ENCODE results near the gene KPNA3.
"Not testable (repeated sequence)": the region's sequence is repeated elsewhere in the genome, so short reads cannot be mapped to it uniquely, and the experiment has no call there.

KPNA3 gene

DNA sequence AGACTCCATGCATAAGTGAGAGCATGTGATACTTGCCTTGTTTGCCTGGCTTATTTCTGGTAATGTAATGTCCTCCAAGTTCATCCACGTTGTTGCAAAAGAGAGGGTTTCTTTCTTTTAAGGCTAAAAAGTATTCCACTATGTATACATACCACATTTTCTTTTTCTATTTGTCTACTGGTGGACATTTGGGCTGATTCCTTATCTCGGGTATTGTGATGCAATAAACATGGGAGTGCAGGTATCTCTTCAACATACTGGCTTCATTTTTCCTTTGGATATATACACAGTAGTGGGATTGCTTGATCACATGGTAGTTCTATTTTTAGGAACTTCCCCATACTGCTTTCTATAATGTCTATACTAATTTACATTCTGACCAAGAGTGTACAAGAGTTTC lies 51.6 kb downstream of the KPNA3 start:
- no peak for DNase-seq

DNA sequence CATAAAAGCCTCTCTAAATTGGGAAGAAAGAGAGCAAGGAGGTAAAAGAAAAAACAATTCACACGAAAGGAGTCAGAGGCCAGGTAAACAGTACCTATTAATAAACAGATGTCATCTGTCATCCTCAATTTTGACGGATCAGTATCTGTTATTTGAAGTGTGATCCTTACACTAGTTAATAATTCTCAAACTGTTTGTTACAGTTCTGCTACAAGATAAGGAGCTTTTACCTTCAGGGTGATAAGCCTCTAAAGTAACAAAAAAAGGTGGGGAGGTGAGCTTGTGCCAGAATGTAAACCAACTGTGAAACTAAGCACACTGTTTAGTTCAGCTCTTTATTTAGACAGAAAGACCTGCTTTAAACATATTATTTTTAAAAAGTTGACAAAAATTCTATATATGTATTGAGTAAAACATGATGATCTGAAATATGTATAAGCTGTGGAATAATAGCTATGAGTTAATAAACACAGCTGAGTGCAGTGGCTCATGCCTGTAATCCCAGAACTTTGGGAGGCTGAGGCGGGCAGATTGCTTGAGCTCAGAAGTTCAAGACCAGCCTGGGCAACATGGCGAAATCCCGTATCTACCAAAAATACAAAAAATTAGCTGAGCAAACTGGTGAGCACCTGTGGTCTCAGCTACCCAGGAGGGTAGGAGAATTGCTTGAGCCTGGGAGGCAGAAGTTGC lies 52.8 kb downstream of the KPNA3 start:
- DNase-seq, result no peak

DNA sequence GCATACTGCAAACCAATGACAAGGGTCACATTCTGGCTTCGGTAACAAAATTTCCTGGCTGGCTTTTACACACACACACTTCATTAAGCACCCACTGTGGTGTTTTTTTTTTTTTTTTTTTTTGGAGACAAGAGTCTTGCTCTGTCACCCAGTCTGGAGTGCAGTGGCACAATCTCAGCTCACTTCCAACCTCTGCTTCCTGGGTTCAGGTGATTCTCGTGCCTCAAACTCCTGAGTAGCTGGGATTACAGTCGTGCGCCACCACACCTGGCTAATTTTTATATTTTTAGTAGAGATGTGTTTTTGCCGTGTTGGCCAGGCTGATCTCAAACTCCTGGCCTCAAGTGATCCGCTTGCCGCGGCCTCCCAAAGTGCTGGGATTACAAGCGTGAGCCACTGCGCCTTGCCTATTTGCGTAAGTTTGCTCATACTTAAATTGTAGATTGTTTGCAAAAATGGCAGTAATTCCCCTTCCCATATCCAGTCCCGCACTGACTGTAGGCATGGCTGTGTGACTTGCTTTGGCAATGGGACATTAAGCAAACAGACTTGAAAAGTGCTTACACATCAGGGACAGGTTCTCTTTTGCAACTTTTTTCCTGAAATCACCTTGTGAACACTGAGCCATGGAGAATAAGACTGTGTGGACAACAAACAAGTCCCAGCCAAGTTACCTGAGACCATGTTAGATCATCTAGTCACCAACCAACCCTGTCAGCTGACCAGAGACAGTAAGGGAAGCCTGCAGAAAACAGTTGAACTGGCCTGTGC lies 59.1 kb downstream of the KPNA3 start:
- DNase-seq, result no peak

DNA sequence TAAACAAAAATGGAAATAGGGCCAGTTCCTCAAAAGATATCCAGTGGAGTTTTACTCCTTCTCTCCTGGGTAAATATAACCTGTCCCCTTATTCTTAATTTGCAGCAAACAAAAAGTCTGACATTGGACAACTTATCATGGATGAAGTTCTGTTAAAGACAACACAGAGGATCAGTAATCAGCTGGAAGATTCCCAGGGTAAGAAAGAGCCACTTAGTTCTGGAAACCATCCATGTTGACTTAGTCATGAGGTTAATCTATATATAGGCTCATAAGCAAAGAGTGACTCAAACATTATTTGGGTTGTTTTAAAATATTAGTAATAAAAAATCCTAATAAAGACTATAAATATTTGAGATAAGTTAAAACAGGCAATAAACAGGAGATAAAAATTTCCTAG lies 60.7 kb downstream of the KPNA3 start:
- no peak for DNase-seq

DNA sequence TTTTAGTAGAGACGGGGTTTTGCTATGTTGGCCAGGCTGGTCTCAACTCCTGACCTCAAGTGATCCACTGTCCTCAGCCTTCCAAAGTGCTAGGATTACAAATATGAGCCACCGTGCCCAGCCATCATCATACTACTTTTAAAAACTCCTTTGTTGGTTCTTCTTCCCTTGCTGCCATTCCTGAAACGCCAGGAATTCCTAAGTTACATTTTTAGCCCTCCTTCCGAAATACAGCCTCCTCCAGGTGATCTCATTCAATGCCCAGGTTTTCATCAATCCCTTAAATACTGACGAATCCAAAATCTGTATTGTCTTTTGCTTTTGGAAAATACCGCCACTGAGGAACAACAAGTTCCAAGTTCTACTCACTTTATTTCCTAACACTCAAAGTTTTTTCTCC lies 75.9 kb downstream of the KPNA3 start:
- no peak for DNase-seq

DNA sequence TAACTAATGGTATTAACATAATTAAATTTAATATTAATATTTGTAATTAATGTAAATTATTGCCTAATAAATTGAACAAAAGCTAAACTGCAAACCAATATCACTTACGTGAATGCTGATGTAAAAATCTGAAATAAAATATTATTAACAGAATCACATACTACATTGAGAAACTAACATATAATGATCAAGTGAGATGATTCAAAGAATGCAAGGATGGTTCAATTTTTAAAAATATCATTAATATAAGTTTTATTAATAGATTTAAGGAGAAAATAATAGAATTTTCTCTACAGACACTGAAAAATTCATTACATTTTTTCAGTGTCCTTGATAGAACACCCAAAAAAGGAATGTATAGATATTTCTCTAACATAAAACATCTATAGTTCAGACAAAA lies 77.7 kb downstream of the KPNA3 start:
- DNase-seq, result no peak

DNA sequence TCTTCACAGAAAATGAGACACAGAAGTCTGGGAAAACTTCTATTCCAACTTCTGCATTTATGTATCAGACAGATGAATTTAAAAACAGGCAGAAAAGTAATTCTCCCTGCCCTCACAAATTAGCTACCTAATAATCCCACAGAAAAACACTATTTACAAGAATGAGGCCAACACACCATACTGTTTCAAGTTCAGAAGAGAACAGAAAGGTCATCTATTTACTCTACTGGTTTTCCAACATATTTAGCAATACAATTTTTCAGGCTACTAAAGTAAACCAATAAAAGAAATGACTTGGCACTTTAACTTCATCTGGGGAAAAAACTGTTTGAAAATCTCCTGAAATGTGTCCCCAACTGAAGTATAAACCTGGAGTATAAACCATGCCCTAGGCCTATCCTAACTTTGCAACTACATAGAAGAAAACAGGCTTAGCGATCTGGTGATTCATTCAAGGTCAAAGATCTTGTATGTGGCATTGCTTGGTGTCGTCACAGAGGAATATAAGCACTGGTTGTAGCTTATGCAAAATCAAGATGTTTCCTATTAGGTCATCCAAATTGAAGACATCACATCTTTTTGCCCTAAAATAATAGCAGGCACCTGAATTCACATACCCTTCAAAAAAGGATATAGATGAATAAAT lies 81.1 kb downstream of the KPNA3 start:
- DNase-seq, result no peak

DNA sequence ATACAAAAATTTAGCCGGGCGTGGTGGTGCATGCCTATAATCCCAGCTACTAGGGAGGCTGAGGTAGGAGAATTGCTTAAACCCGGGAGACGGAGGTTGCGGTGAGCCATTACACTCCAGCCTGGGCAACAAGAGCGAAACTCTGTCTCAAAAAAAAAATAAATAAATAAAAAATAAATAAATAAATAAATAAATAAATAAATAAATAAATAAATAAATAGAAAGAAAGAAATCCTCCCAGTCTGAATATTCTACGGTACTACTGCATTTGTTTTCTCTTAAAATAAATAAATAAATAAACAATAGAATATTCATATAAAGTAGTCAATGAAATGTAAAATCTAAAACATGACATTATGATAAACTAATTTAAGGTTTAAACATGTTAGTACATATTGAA lies 88.2 kb downstream of the KPNA3 start:
- not testable (repeated sequence) for DNase-seq

DNA sequence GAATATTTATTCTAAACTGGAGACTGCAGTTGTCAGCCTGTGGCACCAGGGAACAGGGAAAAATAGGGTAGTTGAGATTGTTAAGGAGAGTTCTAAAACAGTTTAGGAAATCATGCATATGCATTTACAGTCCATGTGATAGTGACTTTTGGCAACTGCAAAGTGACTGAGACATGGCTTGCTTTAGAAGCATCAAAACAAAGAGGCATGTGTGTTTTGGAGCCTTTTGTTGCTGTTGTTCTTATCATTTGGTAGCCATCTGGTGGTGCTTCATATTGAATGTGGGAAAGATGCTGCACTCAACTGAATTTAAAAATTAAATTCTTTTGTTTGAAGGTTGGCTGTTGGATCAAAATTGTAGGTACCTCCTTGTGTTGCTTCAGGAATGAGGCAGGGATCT lies 91.0 kb downstream of the KPNA3 start:
- DNase-seq, result no peak

DNA sequence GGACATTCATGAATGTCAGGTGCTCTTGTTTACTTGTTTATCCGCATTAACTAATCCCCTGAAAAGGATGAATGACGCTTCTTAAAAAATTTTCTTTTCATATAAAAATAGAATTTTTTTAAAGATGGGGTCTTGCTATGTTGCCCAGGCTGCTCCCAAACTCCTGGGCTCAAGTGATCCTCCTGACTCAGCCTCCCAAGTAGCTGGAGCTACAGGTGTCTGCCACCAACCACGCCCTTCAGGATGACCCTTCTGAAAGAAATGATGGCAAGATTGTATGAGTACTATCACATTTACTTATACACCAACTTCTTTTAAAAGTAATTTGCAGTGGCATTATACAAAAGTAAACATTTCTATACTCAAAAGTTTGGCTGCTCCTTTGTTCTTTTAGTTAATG lies 95.0 kb downstream of the KPNA3 start:
- DNase-seq, result no peak

DNA sequence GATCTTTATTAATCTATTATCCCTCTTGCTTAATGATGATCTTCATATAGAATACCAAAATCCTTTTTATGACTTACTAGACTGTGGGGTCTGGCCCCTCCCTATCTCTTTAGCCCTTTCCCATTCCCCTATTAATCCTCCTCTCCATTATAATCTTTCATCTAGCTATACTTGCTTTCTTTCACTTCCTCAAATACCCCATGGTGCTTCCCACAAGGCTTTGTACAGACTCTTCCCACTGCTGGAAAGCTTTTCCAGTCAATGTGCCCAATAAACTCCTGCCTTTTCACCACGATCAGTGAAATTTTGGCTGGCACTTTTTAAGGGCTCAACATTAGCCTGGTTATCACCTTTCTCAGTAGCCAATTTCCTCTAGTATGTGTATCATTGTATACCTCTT lies 98.0 kb downstream of the KPNA3 start:
- DNase-seq, result no peak

DNA sequence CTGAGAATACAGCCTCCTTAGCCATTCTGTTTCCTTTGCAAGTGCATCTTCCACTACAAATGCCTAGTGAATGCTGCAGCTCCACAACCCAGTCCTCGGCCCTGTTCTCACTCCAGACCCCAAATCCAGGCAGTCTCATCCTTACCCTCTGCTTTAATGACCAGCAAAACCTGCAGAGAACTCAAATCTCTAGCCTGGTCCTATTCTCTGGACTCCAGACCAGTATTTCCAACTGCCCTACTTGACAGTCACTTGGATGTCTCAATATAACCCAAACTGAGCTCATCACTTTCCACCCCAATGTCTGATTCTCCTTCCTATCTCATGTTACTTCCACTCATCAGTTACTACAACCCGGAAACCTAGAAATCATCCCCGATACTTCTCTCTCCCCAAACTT lies 98.6 kb downstream of the KPNA3 start:
- DNase-seq, result no peak

DNA sequence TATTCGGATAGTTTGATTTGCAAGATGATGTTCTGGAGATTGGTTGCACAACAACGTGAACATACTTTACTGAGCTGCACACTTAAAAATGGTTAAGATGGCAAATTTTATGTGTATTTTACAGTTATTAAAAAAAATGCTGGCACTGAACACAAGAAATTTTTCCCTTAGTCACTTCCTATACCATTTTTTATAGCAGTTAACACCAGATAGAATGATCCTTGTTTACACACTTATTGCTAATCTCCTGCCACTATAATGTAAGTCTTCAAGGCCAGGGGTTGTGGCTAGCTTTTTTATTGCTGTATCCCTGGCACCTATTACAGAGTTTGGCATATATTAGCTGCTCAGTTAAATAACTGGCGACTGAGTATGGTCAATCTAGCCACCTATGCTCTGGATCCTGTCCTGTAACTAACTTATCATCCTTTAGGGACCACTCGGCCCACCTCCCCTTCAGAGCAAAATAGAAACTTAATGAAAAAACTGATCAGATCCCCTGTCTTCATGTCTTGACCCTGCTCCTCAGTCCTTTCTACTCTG lies 99.2 kb downstream of the KPNA3 start:
- no peak for DNase-seq

DNA sequence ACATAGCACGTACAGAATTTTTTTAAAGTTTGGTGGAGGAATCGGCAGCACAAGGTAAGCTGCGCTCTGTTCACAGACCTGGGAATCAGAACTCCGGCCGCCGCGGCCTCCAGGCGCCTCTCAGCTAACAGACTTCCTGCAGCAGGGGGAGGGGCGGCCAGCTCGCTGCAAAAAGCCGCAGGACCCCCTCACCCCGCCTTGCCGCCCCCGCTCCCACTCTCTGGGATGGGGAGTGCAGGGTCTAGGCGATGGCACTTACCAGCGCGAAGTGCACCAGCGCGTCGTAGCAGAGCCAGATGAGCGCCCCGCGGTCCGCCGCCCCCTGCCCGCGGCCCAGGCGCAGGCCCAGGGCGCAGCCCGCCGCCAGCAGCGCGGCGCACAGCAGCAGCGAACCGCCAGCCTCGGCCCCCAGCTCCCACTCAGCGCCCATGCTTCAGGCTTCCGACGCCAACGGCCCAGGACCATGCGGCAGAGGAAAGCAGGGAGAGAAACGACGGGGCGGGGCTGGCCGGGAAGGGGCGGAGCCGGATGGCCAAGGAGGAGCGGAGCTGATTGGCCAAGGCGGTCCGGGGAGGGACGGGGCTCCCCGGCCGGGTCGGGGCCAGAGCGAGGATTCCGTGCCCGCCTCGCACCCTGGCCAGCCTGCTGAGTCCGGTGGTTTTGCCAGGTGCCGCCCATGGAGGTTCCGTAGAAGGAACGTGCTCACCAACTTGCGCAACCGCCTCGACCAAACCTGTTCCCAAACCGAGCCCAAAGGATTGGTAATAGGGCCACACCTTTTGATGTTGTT lies 101.3 kb downstream of the KPNA3 start, which contains the start of gene EBPL:
Gene EBPL (minus strand): TSS at position 492 of the 790 bp plus-strand sequence. CDS start 62 bp downstream, at position 430.
- DNase-seq, result peak; percentile 66 to 86 (median 81)

DNA sequence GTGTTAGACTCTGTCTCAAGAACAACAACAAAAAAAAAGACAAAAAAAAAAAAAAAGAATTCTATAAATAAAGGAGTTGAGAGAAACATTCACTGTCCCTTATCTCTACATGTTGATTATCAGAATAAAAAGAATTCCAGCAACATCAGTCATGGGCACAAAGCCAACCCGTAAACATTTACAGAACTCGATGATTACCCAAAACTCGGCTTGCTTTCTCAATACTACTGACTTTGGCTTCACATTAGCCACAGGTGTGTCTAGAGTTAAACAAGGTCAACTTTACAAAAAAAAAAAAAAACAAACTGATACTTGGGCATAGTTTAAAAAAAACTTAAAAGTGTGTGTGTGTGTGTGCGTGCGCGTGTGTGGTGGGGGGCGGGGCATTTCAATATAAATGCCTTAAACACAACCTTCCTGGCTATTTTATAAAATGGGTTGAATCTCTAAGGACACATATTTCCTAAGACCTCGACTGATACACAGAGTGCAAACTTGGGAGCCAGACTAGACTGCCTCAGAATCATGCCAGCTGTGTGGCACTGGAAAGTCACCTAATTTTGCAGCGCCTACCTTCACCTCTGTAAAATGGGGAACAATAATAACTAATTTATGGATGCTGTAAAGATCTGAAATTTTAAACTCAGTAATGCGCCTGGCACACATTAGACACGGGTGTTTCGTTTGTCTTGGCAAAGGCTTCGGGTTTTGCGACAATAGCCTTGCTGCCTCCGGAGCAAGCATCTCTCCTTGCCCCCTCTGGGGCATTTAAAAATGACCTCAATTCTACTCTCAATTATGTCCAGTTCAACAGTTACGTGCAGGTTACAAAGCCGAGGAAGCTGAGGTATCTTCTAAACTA lies 102.1 kb downstream of the KPNA3 start:
- DNase-seq, result peak in 1 of 5 experiments; percentile 15

DNA sequence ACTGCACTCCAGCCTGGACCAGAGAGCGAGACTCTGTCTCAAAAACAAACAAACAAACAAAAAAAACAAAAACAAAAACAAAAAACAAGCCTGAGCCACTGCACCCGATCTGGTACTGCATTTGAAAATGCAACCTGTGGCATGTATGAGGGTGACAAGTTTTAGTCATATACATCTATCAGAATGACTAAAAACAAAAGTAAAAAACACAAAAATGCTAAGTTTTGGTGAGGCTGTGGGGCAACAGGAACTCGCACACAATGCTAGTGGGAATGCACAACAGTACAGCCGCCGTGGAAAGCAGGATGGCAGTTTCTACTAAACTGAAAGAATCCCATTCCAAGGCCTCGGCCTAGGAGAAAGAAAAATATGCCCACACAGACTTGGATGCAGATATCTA lies 109.0 kb downstream of the KPNA3 start:
- peak in 1 of 5 experiments; percentile 81 for DNase-seq

DNA sequence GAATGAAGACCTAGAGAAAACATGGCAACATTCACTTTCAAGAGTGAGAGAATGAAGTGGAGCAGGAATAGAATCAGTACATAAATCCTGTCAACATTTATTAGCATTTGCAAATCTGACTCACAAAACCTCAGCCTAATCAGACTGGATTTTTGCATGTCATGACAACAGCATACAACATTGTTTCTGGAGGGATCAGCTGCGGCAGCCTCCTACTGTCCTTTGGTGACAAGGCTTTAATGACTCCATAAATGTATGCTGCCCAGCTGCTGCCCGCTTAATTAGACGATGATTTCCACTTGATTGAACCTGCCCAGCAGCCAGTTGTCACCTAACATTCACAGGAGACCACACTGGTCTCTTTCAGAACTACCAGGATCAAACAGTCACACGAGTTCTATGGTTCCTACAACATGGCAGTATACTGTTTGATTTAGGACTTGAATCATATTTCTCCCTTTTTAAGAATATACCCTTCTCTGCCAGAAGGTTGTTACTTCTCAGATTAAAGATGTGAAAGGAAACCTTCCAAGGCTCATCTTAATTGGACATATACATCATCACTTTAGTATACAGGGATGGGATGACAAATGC lies 110.5 kb downstream of the KPNA3 start:
- no peak for DNase-seq

DNA sequence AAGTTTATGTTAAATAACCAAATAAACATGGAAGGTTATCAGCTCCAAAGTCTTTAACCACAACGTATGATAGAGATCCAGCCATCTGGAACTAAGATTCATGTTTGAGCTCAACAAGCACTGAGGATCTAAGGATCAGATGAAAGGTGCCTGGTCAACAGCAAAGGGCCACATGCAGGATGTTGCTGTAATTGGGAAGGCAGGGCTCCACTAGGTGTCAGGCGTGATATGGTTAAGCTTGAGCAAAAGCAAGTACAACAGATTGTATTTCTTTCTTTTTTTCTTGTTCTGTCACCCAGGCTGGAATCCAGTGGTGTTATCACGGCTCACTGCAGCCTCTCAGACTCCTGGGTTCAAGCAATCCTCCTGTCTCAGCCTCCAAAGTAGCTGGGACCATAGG lies 113.2 kb downstream of the KPNA3 start:
- peak in 1 of 5 experiments; percentile 34 for DNase-seq

DNA sequence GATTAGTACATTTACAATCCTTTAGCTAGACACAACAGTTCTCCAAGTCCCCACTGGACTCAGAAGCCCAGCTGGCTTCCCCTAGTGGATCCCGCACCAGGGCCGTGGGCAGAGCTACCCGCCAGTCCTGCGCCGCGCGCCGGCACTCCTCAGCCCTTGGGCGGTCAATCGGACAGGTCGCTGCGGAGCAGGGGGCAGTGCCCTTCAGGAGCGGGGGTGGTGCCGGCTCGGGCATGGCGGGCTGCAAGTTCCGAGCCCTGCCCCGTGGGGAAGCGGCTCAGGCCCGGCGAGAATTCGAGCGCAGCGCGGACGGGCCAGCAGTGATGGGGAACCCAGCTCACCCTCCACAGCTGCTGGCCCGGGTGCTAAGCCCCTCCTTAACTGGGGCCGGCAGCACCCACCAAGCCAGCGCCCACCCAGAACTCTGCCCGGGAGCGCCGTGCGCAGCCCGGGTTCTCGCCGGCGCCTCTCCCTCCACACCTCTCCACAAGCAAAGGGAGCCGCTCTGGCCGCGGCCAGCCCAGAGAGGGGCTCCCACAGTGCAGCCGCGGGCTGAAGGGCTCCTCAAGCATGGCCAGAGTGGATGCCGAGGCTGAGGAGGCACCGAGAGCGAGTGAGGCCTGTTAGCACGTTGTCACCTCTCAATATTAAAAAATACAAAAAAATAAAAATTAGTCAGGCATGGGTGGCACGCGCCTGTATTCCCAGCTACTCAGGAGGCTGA lies 114.1 kb downstream of the KPNA3 start:
- DNase-seq, result no peak

DNA sequence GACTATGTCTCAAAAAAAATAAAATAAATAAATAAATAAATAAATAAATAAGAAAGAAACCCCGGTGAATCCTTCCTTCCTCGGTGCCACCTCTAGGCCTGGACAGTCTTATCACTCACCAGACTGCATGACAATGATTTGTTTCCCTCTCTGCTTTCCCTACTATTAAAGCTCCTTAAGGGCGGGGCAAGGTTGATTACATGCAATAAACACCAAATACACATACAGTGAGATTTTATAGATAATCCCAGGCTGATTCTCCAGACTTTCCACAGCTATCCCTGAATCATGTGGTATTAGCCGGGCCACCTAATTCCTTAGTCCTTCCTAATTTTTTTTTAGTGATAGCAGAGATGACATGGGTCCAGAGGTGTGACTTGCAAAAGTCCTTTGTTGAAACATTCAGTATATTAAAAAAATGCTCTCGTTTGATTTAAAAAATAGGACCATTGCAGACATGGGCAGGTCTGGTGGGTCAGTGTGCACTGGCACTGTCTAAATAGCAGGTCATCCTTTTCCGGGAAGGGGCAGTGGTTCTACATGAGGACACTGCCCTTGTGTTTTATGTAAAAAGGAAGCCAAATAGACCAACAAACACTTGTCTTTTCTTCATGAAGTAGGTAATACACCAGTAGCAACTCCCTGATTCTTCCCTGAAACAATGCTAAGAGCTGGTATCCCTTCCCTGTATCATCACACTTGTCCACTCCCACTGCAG lies 115.7 kb downstream of the KPNA3 start:
- no peak for DNase-seq

All from T-helper 2 cell (primary cell).